ENCODE data around the gene AGXT.

DNA sequence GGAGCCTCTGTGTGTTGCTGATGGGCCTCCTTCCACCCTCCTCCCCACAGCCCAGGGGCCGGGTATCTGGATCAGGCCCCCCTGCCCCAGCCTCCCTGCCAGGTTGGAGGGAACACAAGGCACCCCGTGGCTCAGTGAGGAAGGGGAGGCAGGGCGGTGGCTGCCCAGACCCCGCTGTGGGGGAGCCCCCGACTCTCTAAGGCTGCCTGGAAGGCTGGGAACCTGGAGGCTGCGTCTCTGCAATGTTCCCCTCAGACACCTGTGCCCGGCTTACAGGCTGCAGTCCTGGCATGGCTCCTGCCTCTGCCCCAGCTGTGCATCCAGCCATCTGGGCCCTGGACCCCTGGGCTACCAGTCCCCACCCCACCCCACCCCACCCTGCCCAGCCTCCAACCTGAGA, 27.8 kb downstream of the AGXT start:
- TF ChIP-seq EZH2 (IDR thresholded peaks at IDR 0.05), result no peak
- no peak for TF ChIP-seq JUND (IDR thresholded peaks at IDR 0.05)
